Tibial nerve (tissue), 4 donors: ENCODE data around the gene ZNF646.

Experiments
- CTCF ChIP-seq, 5 experiments: fragments of 200-600 bp in 3 of 5; fragments of 450-650 bp in 2 of 5; sonication (generic) in 3 of 5; IDR thresholded peaks; one replicate each; pipeline ENCODE4 v1.5.1; 2016 to 2019; ENCODE audit warnings: antibody characterized with exemption in 5 of 5, mild to moderate bottlenecking in 3 of 5, moderate library complexity in 2 of 5
- EP300 ChIP-seq, 2 donors: sonication (generic); formaldehyde crosslinking; IDR thresholded peaks; one replicate each; pipeline ENCODE4 v1.6.1; 2017; ENCODE audit warnings: antibody characterized with exemption in 2 of 2, mild to moderate bottlenecking in 1 of 2
- POLR2A ChIP-seq, 2 donors: fragments of 450-650 bp; IDR thresholded peaks; one replicate each; pipeline ENCODE4 v1.6.1; 2017; ENCODE audit warnings: antibody characterized with exemption in 2 of 2, mild to moderate bottlenecking in 2 of 2, moderate library complexity in 2 of 2

- TF ChIP-seq CTCF (IDR thresholded peaks at IDR 0.05), result no peak
- no peak for TF ChIP-seq POLR2A (IDR thresholded peaks at IDR 0.05)
- TF ChIP-seq EP300 (IDR thresholded peaks at IDR 0.05), result no peak
These were observed 2.8 kb downstream of the ZNF646 start for GRCh38 chr16:31077024-31077423.
